Neural cell (in vitro differentiated cells): ENCODE measurements around the gene MYL7.

ENCODE experiments used
- EP300 ChIP-seq: fragments of 450-650 bp; conservative IDR thresholded peaks from 2 replicates; pipeline ENCODE4 v1.6.1; 2014; ENCODE audit warnings: antibody characterized with exemption, mild to moderate bottlenecking, moderate library complexity; ENCODE audit not compliant: poor library complexity, severe bottlenecking
- EZH2 ChIP-seq: fragments of 200-600, 300-800 bp; shearing (Covaris generic), sonication (generic); IDR thresholded peaks from 2 replicates; pipeline ENCODE4 v1.6.1; 2014; ENCODE audit warnings: antibody characterized with exemption, low read length, borderline replicate concordance, mild to moderate bottlenecking; ENCODE audit not compliant: insufficient read depth, poor library complexity, severe bottlenecking
- MXI1 ChIP-seq: fragments of 450-650 bp; conservative IDR thresholded peaks from 2 replicates; pipeline ENCODE4 v1.6.1; 2014; ENCODE audit warnings: antibody characterized with exemption, mild to moderate bottlenecking; ENCODE audit not compliant: poor library complexity, severe bottlenecking
- POLR2AphosphoS5 ChIP-seq: IDR thresholded peaks from 2 replicates; pipeline ENCODE4 v1.6.1; 2012
- RAD21 ChIP-seq: fragments of 450-650 bp; conservative IDR thresholded peaks from 2 replicates; pipeline ENCODE4 v1.6.1; 2014; ENCODE audit warnings: antibody characterized with exemption, mild to moderate bottlenecking, moderate library complexity
- SMC3 ChIP-seq: fragments of 450-650 bp; conservative IDR thresholded peaks from 2 replicates; pipeline ENCODE4 v1.6.1; 2014; ENCODE audit warnings: antibody characterized with exemption, mild to moderate bottlenecking, moderate library complexity; ENCODE audit not compliant: poor library complexity
- TAF1 ChIP-seq: IDR thresholded peaks from 2 replicates; pipeline ENCODE4 v1.6.1; 2012; ENCODE audit warnings: low read depth
- TF ChIP-seq, protein P1 (sequence below): fragments of 450-650 bp; IDR thresholded peaks from 2 replicates; pipeline ENCODE4 v1.5.1; 2014; ENCODE audit warnings: antibody characterized with exemption, mild to moderate bottlenecking, moderate library complexity; ENCODE audit not compliant: poor library complexity, severe bottlenecking
- TF ChIP-seq, protein P2 (sequence below): IDR thresholded peaks from 2 replicates; pipeline ENCODE4 v1.6.1; 2012; ENCODE audit warnings: borderline replicate concordance

- TF ChIP-seq, protein P1, sequence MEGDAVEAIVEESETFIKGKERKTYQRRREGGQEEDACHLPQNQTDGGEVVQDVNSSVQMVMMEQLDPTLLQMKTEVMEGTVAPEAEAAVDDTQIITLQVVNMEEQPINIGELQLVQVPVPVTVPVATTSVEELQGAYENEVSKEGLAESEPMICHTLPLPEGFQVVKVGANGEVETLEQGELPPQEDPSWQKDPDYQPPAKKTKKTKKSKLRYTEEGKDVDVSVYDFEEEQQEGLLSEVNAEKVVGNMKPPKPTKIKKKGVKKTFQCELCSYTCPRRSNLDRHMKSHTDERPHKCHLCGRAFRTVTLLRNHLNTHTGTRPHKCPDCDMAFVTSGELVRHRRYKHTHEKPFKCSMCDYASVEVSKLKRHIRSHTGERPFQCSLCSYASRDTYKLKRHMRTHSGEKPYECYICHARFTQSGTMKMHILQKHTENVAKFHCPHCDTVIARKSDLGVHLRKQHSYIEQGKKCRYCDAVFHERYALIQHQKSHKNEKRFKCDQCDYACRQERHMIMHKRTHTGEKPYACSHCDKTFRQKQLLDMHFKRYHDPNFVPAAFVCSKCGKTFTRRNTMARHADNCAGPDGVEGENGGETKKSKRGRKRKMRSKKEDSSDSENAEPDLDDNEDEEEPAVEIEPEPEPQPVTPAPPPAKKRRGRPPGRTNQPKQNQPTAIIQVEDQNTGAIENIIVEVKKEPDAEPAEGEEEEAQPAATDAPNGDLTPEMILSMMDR, result no peak
- TF ChIP-seq, protein P2, sequence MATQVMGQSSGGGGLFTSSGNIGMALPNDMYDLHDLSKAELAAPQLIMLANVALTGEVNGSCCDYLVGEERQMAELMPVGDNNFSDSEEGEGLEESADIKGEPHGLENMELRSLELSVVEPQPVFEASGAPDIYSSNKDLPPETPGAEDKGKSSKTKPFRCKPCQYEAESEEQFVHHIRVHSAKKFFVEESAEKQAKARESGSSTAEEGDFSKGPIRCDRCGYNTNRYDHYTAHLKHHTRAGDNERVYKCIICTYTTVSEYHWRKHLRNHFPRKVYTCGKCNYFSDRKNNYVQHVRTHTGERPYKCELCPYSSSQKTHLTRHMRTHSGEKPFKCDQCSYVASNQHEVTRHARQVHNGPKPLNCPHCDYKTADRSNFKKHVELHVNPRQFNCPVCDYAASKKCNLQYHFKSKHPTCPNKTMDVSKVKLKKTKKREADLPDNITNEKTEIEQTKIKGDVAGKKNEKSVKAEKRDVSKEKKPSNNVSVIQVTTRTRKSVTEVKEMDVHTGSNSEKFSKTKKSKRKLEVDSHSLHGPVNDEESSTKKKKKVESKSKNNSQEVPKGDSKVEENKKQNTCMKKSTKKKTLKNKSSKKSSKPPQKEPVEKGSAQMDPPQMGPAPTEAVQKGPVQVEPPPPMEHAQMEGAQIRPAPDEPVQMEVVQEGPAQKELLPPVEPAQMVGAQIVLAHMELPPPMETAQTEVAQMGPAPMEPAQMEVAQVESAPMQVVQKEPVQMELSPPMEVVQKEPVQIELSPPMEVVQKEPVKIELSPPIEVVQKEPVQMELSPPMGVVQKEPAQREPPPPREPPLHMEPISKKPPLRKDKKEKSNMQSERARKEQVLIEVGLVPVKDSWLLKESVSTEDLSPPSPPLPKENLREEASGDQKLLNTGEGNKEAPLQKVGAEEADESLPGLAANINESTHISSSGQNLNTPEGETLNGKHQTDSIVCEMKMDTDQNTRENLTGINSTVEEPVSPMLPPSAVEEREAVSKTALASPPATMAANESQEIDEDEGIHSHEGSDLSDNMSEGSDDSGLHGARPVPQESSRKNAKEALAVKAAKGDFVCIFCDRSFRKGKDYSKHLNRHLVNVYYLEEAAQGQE, result no peak
- TF ChIP-seq POLR2AphosphoS5, result no peak
- TF ChIP-seq EP300, result no peak
- no peak for TF ChIP-seq SMC3
- TF ChIP-seq TAF1, result no peak
- no peak for TF ChIP-seq EZH2
- TF ChIP-seq RAD21, result no peak
- TF ChIP-seq MXI1, result no peak
Observed at GRCh38 chr7:44189993-44190872, 49.1 kb upstream of the MYL7 start.
